Esophagus muscularis mucosa (tissue), 3 donors: ENCODE measurements around the gene GPATCH8.

Source experiments
- POLR2A ChIP-seq: fragments of 450-650 bp; IDR thresholded peaks from one replicate; pipeline ENCODE4 v1.6.1; 2017; ENCODE audit warnings: antibody characterized with exemption, moderate library complexity, mild to moderate bottlenecking, low read depth
- TF ChIP-seq, protein P1 (sequence below), 3 experiments: fragments of 200-600 bp in 2 of 3; fragments of 450-650 bp in 1 of 3; sonication (generic) in 2 of 3; IDR thresholded peaks; one replicate each; pipeline ENCODE4 v1.5.1; 2017 to 2019; ENCODE audit warnings: antibody characterized with exemption in 3 of 3, mild to moderate bottlenecking in 2 of 3, moderate library complexity in 1 of 3

GRCh38 chr17:44394833-44395232 is 108.4 kb downstream of the GPATCH8 start:
- TF ChIP-seq, protein P1, sequence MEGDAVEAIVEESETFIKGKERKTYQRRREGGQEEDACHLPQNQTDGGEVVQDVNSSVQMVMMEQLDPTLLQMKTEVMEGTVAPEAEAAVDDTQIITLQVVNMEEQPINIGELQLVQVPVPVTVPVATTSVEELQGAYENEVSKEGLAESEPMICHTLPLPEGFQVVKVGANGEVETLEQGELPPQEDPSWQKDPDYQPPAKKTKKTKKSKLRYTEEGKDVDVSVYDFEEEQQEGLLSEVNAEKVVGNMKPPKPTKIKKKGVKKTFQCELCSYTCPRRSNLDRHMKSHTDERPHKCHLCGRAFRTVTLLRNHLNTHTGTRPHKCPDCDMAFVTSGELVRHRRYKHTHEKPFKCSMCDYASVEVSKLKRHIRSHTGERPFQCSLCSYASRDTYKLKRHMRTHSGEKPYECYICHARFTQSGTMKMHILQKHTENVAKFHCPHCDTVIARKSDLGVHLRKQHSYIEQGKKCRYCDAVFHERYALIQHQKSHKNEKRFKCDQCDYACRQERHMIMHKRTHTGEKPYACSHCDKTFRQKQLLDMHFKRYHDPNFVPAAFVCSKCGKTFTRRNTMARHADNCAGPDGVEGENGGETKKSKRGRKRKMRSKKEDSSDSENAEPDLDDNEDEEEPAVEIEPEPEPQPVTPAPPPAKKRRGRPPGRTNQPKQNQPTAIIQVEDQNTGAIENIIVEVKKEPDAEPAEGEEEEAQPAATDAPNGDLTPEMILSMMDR (IDR thresholded peaks at IDR 0.05) = no peak
- TF ChIP-seq POLR2A = no peak
